ENCODE data around the gene ACTR8. TPM values are rescaled to one million over a fixed set of nuclear protein-coding genes. Genes with fewer than 3 reads are reported as not detected.

Gene ACTR8
- total RNA-seq, 2 donors from 2014 or later: 28.4 to 30.8 TPM

DNA sequence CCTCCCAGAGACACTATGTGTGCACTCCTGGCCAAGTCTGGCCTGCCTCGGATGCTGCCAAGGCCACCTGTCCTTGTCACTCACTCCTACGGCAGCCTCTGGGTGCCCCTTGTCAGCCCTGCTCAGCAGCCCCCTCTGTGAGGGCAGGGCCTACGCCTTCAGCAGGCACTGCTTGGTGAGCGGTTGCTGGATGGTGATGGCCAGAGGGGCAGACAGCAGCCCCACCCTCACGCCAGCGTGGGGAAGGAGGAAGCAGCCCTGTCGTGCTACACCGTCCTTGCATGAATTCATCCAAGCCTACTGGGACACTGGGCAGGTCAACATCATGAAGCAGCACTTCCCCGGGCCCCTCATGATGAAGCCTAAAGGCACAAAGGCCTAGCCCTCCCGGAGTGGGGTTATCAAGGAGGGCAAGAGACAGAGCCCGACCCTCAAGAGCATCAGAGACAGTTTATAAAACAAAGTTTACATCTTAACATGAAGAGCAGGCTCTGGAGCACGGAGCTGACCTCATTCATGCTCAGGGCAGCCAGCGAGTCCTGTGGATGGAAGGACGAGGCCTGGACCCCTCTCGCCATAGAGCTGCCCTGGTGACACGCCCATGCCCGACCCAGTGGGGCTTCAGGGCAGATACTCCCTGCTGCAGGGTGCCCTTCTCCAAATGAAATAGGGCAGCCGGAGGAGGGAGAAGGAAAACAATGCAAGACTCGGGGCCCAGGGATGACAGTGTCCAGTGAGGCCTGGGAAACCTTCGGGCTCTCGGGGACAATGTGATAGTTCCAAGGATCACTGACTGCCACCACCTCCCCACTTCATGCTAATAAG lies 61.0 kb downstream of the ACTR8 start:
- DNase-seq: no peak
- no peak for ATAC-seq
- intact Hi-C loops (cut with DNase I): no loop called here

DNA sequence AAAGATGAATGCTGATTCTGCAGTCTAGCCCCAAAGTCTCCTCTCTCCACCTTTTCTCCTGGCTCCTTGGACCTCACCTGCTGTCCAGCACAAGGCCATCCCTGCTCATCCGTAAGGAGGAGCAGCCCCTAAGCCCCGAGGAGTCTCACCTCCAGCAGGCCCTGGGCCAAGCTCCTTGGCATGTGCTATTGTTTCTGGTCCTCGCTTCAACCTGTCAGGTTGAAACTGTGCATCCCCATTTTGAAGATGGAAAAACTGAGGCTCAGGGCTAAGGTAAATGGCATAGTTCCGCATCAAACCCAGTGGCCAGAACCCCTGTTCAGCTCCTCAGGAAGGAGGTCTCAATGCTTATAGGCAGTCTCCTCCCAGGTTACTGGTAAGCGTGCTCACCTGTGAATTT lies 61.9 kb downstream of the ACTR8 start:
- intact Hi-C loops (cut with DNase I): no loop called here
- ATAC-seq (no peak), DNase-seq (no peak)

DNA sequence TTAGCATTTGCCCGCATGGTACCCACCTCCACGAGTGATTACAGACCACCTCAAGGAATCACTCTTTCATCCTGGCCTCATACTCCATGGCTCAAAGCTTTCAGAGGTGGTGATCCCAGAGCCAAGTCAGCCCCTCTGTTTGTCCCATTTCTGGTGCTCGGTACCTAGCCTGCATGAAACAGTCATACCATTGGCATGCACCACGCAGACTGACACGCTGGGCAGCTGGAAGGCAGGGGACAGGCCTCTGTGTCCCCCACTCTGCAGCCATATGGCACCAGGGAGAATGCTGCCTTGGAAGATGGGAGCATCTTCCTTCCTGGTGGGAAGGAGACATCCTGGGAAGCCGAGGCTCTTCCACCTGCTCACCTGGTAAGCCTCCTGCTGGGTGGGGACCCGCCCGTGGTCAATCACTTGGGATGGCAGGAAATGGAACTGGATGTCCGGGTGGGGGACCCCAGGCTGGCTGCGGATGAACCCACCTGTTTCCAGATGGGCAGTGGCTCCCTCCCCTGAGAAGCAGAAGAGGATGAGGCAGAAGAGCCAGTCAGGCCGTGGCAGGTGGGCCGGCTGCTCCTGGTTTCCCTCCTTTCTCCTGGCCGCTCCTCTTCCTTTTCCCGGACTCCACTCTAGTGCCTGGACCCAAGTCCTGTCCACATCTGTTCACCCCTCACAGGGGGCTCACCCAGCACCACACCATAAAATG lies 62.6 kb downstream of the ACTR8 start:
- ATAC-seq (no peak), DNase-seq (no peak)
- intact Hi-C loops (cut with DNase I): no loop called here

DNA sequence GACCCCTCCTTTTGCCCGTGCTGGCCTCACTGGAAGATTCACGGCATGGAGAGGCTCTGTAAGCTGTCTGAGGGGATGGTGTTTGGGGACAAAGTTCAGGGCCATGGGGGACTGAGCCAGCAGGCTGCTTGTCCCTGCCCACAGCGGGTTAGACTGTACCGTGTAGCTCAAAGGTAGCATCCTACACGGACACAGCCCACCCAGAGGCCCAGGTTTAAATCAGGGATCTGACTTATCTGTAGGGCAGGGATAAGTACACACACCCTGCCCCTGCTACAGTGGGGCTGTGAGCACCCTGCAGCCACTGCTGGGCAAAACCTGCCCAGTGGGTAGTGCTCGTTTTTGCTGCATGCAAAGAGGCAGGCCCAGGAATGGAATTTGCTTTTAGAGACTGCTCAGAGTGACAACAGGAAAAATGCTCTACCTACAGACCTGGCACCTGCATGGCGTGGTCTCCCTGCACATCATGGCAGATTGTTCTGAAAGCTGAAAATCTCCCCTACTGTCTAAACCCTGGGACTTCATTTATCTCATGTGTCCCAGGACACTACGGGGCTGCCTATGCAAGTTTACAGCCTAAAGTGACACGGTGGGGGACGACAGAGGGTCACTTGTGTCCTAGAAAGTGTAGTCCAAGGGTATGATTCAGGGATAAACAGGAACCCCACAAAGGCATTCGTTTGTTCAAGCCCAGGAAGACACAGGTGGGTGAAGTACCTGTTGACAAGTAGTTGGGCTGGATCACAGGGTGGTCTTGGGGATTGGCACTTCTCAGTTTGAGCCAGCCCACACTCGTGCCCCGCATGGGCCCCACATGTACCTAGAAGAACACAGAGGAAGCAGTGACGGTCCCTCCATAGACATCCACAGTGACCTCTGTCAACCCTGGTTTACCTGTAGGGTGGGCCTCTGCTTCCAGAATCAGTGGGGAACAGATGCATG lies 63.5 kb downstream of the ACTR8 start:
- intact Hi-C loops (cut with DNase I): no loop called here
- DNase-seq: no peak
- no peak for ATAC-seq

DNA sequence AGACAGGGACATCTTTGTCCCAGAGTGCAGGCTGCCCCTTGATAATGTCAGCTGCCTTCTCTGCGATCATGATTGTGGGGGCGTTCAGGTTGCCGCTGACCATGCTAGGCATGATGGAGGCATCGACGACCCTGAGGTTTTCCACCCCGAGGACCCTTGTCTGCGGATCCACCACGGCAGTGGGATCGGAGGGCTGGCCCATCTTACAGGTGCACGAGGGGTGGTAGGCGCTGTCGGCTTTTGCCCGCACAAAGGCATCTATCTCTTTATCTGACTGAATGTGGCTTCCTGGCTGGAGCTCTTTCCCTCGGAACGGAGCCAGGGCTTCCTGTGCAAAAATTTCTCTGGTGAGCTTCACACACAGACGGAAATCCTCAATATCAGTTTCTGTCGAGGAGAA lies 64.1 kb downstream of the ACTR8 start:
- intact Hi-C loops (cut with DNase I): no loop called here
- no peak for ATAC-seq
- DNase-seq: no peak

DNA sequence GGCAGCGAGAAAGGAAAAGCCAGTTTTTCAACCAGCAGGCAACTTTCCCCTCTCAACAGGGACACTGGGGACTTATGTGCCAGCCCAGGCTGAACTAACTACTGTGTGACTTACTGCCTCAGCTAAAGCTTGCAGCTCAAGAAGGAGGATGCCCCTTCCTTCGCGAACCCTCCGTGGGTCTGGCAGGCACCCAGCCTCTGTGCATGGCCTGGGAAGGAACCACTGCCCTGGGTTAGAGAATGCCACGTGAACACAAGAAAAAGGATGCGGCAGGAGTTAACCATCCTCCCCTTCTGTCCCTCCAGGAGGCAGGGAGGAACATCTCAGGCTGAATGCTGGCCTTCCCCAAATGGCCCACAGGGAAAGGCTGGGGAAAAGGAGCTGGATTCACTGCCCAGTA lies 64.7 kb downstream of the ACTR8 start:
- ATAC-seq (no peak), DNase-seq (no peak)
- intact Hi-C loops (cut with DNase I): no loop called here

Other genes with a start within 250 kb of the ACTR8 start
- 1 to 10 TPM; 5.0 to 6.6 TPM for gene CHDH, start 35.7 kb downstream of the ACTR8 start, total RNA-seq
- gene IL17RB, start 35.6 kb downstream of the ACTR8 start, total RNA-seq: 1 to 10 TPM; 1.6 to 2.6 TPM
- gene SELENOK, start 9.7 kb upstream of the ACTR8 start, total RNA-seq: 10 to 100 TPM; 69.1 to 99.9 TPM
- gene CACNA2D3, start 240.4 kb upstream of the ACTR8 start, total RNA-seq: 10 to 100 TPM; 17.3 to 24.2 TPM

Data from left cardiac atrium (tissue), 4 donors.